AG04450 (cell line): ENCODE data around the gene ZNF490. TPM values are rescaled to one million over a fixed set of nuclear protein-coding genes. Genes with fewer than 3 reads are reported as not detected.

Experiments used
- CTCF ChIA-PET: fragments of 300-600, 350-600 bp; formaldehyde crosslinking; extraction: SDS; loops from one replicate; lab custom pipeline; 2022; ENCODE audit warnings: antibody characterized with exemption, inconsistent platforms; lab: Charles Lee
- POLR2A ChIA-PET: fragments of 350-600 bp; formaldehyde crosslinking; extraction: SDS; loops from one replicate; lab custom pipeline; 2021; ENCODE audit warnings: antibody characterized with exemption, inconsistent platforms; lab: Yijun Ruan, JAX
- DNase-seq: peaks from one replicate; pipeline ENCODE4 v3.0.0-alpha.2; 2011; ENCODE audit warnings: low read depth, low spot score
- H3K27ac ChIP-seq: one replicate; pipeline ENCODE4 v1.5.1; 2012; ENCODE audit warnings: low read depth, low read length, control low read depth
- H3K27me3 ChIP-seq: one replicate; pipeline ENCODE4 v1.6.0; 2012; ENCODE audit warnings: low read length; ENCODE audit not compliant: control insufficient read depth, insufficient read depth
- H3K4me3 ChIP-seq: 2 replicates; pipeline ENCODE4 v1.5.1; 2011; ENCODE audit warnings: mild to moderate bottlenecking, low read depth, low read length, control low read depth
- H3K9me3 ChIP-seq: 2 replicates; pipeline ENCODE4 v1.5.1; 2012; ENCODE audit warnings: low read length; ENCODE audit not compliant: control insufficient read depth, insufficient read depth
- CTCF ChIP-seq: IDR thresholded peaks from 2 replicates; pipeline ENCODE4 v1.5.1; 2011; ENCODE audit warnings: low read depth, low read length, control low read depth, inconsistent platforms
- polyA plus RNA-seq: library from polyadenylated mRNA; depleted of rRNA; stranded (reverse); fragments of >200 nt; gene quantifications from 2 replicates; pipeline ENCODE4 v1.2.3, GENCODE V29; 2011

Gene ZNF490
- polyA plus RNA-seq, 1 experiment: 4.3 TPM

GRCh38 chr19:12652219-12652618 is 41.6 kb upstream of the ZNF490 start:
- Histone ChIP-seq H3K27me3 (no peaks in the 10 kb centered on the region), H3K27ac (no peak overlapping the region), H3K9me3 (peaks cover 15% of the 10 kb centered on the region), H3K4me3 (no peak overlapping the region)
- DNase-seq: no peak
- ChIA-PET CTCF (no interaction called here), POLR2A (no interaction called here)
- TF ChIP-seq CTCF: no peak

GRCh38 chr19:12649941-12650340 is 39.3 kb upstream of the ZNF490 start:
- Histone ChIP-seq H3K9me3 (peaks cover 14% of the 10 kb centered on the region), H3K4me3 (no peak overlapping the region), H3K27me3 (no peaks in the 10 kb centered on the region), H3K27ac (no peak overlapping the region)
- no peak for TF ChIP-seq CTCF
- no peak for DNase-seq
- POLR2A ChIA-PET: interaction anchor here (0.5 to 0.7 kb wide), 3 partner anchors 28 to 278 kb away, joined by 3 to 7 read pairs (median 5); no protein-coding TSS in a partner anchor
- CTCF ChIA-PET: interaction anchor here (0.6 to 1.4 kb wide), 2 partner anchors 10 to 22 kb away, joined by 3 to 4 read pairs; no protein-coding TSS in a partner anchor

DNA sequence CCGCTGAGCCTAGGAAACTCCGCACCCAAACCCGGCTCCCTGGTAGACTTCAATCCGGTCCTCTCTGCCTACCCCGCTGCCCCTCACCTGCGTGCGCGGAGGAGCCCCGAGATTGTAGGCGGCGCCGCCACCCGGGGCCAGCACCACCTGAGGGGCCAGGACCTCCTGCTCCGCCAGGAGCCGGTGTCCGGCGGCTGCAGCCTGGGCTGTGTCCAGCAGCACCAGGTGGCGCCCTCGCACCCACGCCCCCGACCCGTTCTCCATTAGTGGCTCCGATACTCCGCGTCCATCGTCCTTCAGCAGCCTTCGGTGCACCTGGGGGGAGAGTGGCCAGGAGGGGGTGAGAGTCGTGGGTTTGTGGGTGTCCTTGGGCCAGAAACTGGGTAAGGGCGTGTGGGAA is 37.5 kb upstream of the ZNF490 start:
- no peak for DNase-seq
- H3K27me3 ChIP-seq: no peaks in the 10 kb centered on the region
- no peak; the same call in 1 of the 2 replicates for TF ChIP-seq CTCF
- H3K4me3 ChIP-seq: no peak overlapping the region
- ChIA-PET POLR2A (interaction anchor here (0.5 kb wide), 1 partner anchor 49 kb away, joined by 6 read pairs; the partner anchor contains the start of gene FBXW9), CTCF (interaction anchor here (0.7 to 1.2 kb wide), 2 partner anchors 8 to 25 kb away, joined by 4 read pairs; no protein-coding TSS in a partner anchor)
- H3K9me3 ChIP-seq: peaks cover 14% of the 10 kb centered on the region
- H3K27ac ChIP-seq: no peak overlapping the region

GRCh38 chr19:12647490-12648071 is 37.0 kb upstream of the ZNF490 start:
- no peak for TF ChIP-seq CTCF
- no peak for DNase-seq
- ChIA-PET POLR2A (interaction anchor here (0.5 to 0.6 kb wide), 2 partner anchors 13 to 49 kb away, joined by 5 to 6 read pairs; partner anchors contain the start of gene FBXW9), CTCF (interaction anchor here (0.7 to 1.0 kb wide), 2 partner anchors 25 kb away, joined by 3 to 4 read pairs; no protein-coding TSS in a partner anchor)
- H3K27ac ChIP-seq: no peak overlapping the region
- peaks cover 18% of the 10 kb centered on the region for H3K9me3 ChIP-seq
- H3K27me3 ChIP-seq: no peaks in the 10 kb centered on the region
- H3K4me3 ChIP-seq: no peak overlapping the region

DNA sequence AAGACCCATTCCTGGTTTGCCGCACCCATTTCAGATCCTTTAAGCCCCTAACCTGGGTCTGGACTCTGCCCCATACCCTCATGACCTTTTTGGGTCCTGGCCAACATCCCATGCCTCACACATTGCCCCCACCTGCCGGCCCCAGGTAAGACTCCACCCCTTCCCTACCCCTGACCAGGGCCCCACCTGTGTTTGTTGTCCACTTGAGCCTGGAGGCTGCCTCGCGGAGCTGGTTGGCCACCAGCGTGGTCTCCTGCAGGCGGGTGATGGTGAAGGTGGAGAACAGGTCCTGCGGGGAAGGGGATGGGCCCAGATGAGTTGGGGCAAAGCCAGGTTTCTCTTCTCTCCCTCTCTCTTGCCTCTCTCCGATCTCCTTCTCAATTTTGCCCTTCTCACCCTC is 36.4 kb upstream of the ZNF490 start:
- Histone ChIP-seq H3K27me3 (no peaks in the 10 kb centered on the region), H3K27ac (no peak overlapping the region), H3K9me3 (peaks cover 23% of the 10 kb centered on the region), H3K4me3 (no peak overlapping the region)
- TF ChIP-seq CTCF: no peak
- POLR2A ChIA-PET: interaction anchor here (0.6 kb wide), 1 partner anchor 13 kb away, joined by 5 read pairs; no protein-coding TSS in a partner anchor
- no peak for DNase-seq
- CTCF ChIA-PET: interaction anchor here (1.0 kb wide), 1 partner anchor 26 kb away, joined by 3 read pairs; no protein-coding TSS in a partner anchor
